ENCODE measurements around the gene ST6GALNAC1. TPM values are rescaled to one million over a fixed set of nuclear protein-coding genes. Genes with fewer than 3 reads are reported as not detected.

The ST6GALNAC1 gene
- total RNA-seq, 1 donor from 2014 or later, result not detected

- TF ChIP-seq, protein P1, sequence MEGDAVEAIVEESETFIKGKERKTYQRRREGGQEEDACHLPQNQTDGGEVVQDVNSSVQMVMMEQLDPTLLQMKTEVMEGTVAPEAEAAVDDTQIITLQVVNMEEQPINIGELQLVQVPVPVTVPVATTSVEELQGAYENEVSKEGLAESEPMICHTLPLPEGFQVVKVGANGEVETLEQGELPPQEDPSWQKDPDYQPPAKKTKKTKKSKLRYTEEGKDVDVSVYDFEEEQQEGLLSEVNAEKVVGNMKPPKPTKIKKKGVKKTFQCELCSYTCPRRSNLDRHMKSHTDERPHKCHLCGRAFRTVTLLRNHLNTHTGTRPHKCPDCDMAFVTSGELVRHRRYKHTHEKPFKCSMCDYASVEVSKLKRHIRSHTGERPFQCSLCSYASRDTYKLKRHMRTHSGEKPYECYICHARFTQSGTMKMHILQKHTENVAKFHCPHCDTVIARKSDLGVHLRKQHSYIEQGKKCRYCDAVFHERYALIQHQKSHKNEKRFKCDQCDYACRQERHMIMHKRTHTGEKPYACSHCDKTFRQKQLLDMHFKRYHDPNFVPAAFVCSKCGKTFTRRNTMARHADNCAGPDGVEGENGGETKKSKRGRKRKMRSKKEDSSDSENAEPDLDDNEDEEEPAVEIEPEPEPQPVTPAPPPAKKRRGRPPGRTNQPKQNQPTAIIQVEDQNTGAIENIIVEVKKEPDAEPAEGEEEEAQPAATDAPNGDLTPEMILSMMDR (IDR thresholded peaks at IDR 0.05; ENCODE audit: partially characterized antibody, unreplicated experiment), result no peak
- Mint-ChIP-seq H3K4me1 (ENCODE audit: low read depth, unreplicated experiment) (no peaks in the 10 kb centered on the region), H3K36me3 (ENCODE audit: unreplicated experiment) (no peaks in the 10 kb centered on the region)
Measured at GRCh38 chr17:76581515-76581914, 62.0 kb downstream of the ST6GALNAC1 start.

DNA sequence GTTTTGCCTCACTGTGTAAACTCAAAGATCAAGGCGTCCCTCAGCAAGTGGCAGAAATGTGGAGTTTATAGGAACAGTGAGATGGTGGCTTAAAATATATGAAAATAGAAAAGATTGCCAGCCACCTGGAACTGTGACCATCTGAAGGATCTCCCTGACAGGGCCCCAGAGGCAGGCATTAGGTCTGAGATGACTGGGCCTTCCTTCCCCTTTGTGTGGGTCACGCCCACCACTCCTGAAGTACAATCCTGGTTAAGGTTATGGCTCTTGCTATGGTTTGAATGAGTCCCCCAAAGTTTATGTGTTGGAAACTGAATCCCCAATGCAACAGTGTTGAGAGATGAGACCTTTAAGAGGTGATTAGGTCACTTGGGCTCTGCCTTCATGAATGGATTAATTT is 64.3 kb downstream of the ST6GALNAC1 start:
- H3K4me1 Mint-ChIP-seq (ENCODE audit: low read depth, unreplicated experiment), result no peaks in the 10 kb centered on the region
- H3K27me3 Mint-ChIP-seq (ENCODE audit: unreplicated experiment), result peaks cover 14% of the 10 kb centered on the region
- DNase-seq, result no peak
- H3K36me3 Mint-ChIP-seq (ENCODE audit: unreplicated experiment), result no peaks in the 10 kb centered on the region
- TF ChIP-seq, protein P1 (IDR thresholded peaks at IDR 0.05; ENCODE audit: partially characterized antibody, unreplicated experiment), result no peak
- peaks cover 2% of the 10 kb centered on the region for H3K9me3 Mint-ChIP-seq (ENCODE audit: unreplicated experiment)
- no peak overlapping the region for H3K4me3 Mint-ChIP-seq (ENCODE audit: unreplicated experiment)
- no peak overlapping the region for H3K27ac Mint-ChIP-seq (ENCODE audit: unreplicated experiment)

More at GRCh38 chr17:76581515-76581914, 62.0 kb downstream of the ST6GALNAC1 start:
- DNase-seq, result no peak
- H3K27me3 Mint-ChIP-seq (ENCODE audit: unreplicated experiment), result peaks cover 15% of the 10 kb centered on the region
- H3K9me3 Mint-ChIP-seq (ENCODE audit: unreplicated experiment), result peaks cover 2% of the 10 kb centered on the region
- no peak overlapping the region for H3K27ac Mint-ChIP-seq (ENCODE audit: unreplicated experiment)
- H3K4me3 Mint-ChIP-seq (ENCODE audit: unreplicated experiment), result no peak overlapping the region

- H3K9me3 Mint-ChIP-seq (ENCODE audit: unreplicated experiment), result peaks cover 2% of the 10 kb centered on the region
- TF ChIP-seq, protein P1 (IDR thresholded peaks at IDR 0.05; ENCODE audit: partially characterized antibody, unreplicated experiment), result no peak
- H3K27ac Mint-ChIP-seq (ENCODE audit: unreplicated experiment), result no peak overlapping the region
- no peak for DNase-seq
- H3K27me3 Mint-ChIP-seq (ENCODE audit: unreplicated experiment), result peaks cover 9% of the 10 kb centered on the region
- no peak overlapping the region for H3K4me3 Mint-ChIP-seq (ENCODE audit: unreplicated experiment)
- no peaks in the 10 kb centered on the region for H3K36me3 Mint-ChIP-seq (ENCODE audit: unreplicated experiment)
- H3K4me1 Mint-ChIP-seq (ENCODE audit: low read depth, unreplicated experiment), result no peaks in the 10 kb centered on the region
Measured at GRCh38 chr17:76578376-76578775, 65.2 kb downstream of the ST6GALNAC1 start.

- Mint-ChIP-seq H3K4me3 (ENCODE audit: unreplicated experiment) (no peak overlapping the region), H3K27ac (ENCODE audit: unreplicated experiment) (no peak overlapping the region)
- TF ChIP-seq, protein P1 (IDR thresholded peaks at IDR 0.05; ENCODE audit: partially characterized antibody, unreplicated experiment), result no peak
Measured at GRCh38 chr17:76577876-76578275, 65.7 kb downstream of the ST6GALNAC1 start.

DNA sequence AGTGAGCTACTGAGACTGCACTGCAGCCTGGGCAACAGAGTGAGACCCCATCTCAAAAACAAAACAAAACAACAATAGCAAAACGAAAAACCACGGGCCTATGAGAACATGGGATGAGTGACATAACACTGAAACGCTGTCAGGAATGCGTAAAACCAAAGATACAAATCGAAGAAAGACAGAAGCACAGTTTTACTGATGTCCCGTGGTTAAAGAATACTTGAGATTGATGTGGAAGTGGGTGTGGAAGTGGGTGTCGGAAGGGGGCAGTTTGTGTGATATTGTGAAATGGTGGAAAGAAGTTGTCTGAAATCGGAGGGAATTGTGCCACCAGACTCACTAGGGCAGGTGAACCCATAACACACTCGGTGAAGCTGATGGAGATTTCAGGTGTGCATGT is 67.4 kb downstream of the ST6GALNAC1 start:
- Mint-ChIP-seq H3K36me3 (ENCODE audit: unreplicated experiment) (no peaks in the 10 kb centered on the region), H3K27ac (ENCODE audit: unreplicated experiment) (no peak overlapping the region), H3K27me3 (ENCODE audit: unreplicated experiment) (peaks cover 2% of the 10 kb centered on the region), H3K4me1 (ENCODE audit: low read depth, unreplicated experiment) (no peaks in the 10 kb centered on the region), H3K9me3 (ENCODE audit: unreplicated experiment) (peaks cover 2% of the 10 kb centered on the region), H3K4me3 (ENCODE audit: unreplicated experiment) (no peak overlapping the region)
- DNase-seq, result no peak
- TF ChIP-seq, protein P1 (IDR thresholded peaks at IDR 0.05; ENCODE audit: partially characterized antibody, unreplicated experiment), result no peak

More at GRCh38 chr17:76577876-76578275, 65.7 kb downstream of the ST6GALNAC1 start:
- Mint-ChIP-seq H3K36me3 (ENCODE audit: unreplicated experiment) (no peaks in the 10 kb centered on the region), H3K9me3 (ENCODE audit: unreplicated experiment) (peaks cover 2% of the 10 kb centered on the region), H3K4me1 (ENCODE audit: low read depth, unreplicated experiment) (no peaks in the 10 kb centered on the region), H3K27me3 (ENCODE audit: unreplicated experiment) (peaks cover 6% of the 10 kb centered on the region)
- no peak for DNase-seq

Measured in glutamatergic neuron (in vitro differentiated cells).